K562 (cell line): ENCODE data around the gene FGF22. TPM values are rescaled to one million over a fixed set of nuclear protein-coding genes. Genes with fewer than 3 reads are reported as not detected.
A peak's percentile ranks its signal among the peaks of the same experiment; 100 is the strongest.

Experiments
- CEBPG ChIP-seq, 3 experiments: fragments of 200-800 bp in 1 of 3; sonication (Bioruptor generic) in 1 of 3; sonication (generic) in 1 of 3; formaldehyde crosslinking in 1 of 3; IDR thresholded peaks in 2 of 3; conservative IDR thresholded peaks in 1 of 3; 2 replicates each; pipeline versions ENCODE4 v1.6.1 to v1.8.0; 2016 to 2022; ENCODE audit warnings: missing compliant biosample characterization in 2 of 3, missing genetic modification characterization in 2 of 3, mild to moderate bottlenecking in 1 of 3, missing genetic modification reagents in 1 of 3
- COPS2 ChIP-seq: fragments of 450-650 bp; conservative IDR thresholded peaks from 2 replicates; pipeline ENCODE4 v1.6.1; 2016; ENCODE audit warnings: mild to moderate bottlenecking, moderate library complexity
- DNMT1 ChIP-seq: fragments of 450-650 bp; IDR thresholded peaks from 2 replicates; pipeline ENCODE4 v1.6.1; 2016; ENCODE audit warnings: antibody characterized with exemption, mild to moderate bottlenecking
- HDAC2 ChIP-seq: fragments of 450-650 bp; IDR thresholded peaks from 2 replicates; pipeline ENCODE4 v1.6.1; 2016; ENCODE audit warnings: mild to moderate bottlenecking
- IRF9 ChIP-seq: fragments of 450-650 bp; IDR thresholded peaks from 2 replicates; pipeline ENCODE4 v1.6.1; 2016; ENCODE audit warnings: missing biosample characterization, missing genetic modification characterization
- KAT7 ChIP-seq: sonication (generic); formaldehyde crosslinking; IDR thresholded peaks from 2 replicates; pipeline ENCODE4 v1.8.0; 2022; ENCODE audit warnings: missing genetic modification reagents, mild to moderate bottlenecking, borderline replicate concordance
- NR1H2 ChIP-seq: sonication (generic); formaldehyde crosslinking; IDR thresholded peaks from 2 replicates; pipeline ENCODE4 v1.4.0; 2020; ENCODE audit warnings: mild to moderate bottlenecking, missing genetic modification reagents
- RCOR1 ChIP-seq, 2 experiments: IDR thresholded peaks; 2 replicates each; pipeline ENCODE4 v1.6.1; 2012; ENCODE audit warnings: low read depth in 2 of 2, low read length in 2 of 2, borderline replicate concordance in 1 of 2, improper control_type of control experiment in 1 of 2
- SIN3B ChIP-seq: fragments of 450-650 bp; IDR thresholded peaks from 2 replicates; pipeline ENCODE4 v1.6.1; 2017; ENCODE audit warnings: low read depth, mild to moderate bottlenecking, moderate library complexity
- SMARCA5 ChIP-seq: fragments of 450-650 bp; IDR thresholded peaks from 2 replicates; pipeline ENCODE4 v1.6.1; 2016
- SMARCE1 ChIP-seq: fragments of 450-650 bp; IDR thresholded peaks from 2 replicates; pipeline ENCODE4 v1.7.1; 2016; ENCODE audit warnings: mild to moderate bottlenecking
- TBL1XR1 ChIP-seq, 2 experiments: IDR thresholded peaks; 2 replicates each; pipeline ENCODE4 v1.6.1; 2012; ENCODE audit warnings: improper control_type of control experiment in 2 of 2, low read length in 2 of 2, mild to moderate bottlenecking in 1 of 2
- ZC3H8 ChIP-seq: fragments of 450-650 bp; IDR thresholded peaks from 2 replicates; pipeline ENCODE4 v1.6.1; 2017
- ZNF316 ChIP-seq: fragments of 450-650 bp; IDR thresholded peaks from 2 replicates; pipeline ENCODE4 v1.6.1; 2016
- ZNF592 ChIP-seq: fragments of 450-650 bp; IDR thresholded peaks from 2 replicates; pipeline ENCODE4 v1.6.1; 2017; ENCODE audit warnings: antibody characterized with exemption, mild to moderate bottlenecking
- polyA plus RNA-seq, 8 experiments: library from polyadenylated mRNA; depleted of rRNA in 4 of 8; stranded (reverse) in 5 of 8; unstranded in 3 of 8; fragments of >200 nt; fragmentation: Nextera tagmentation in 2 of 8; fragmentation: Illumina TruSeq in 1 of 8; extraction: Ambion mirVana in 2 of 8; extraction: Trizol in 1 of 8; gene quantifications; 2 replicates each; pipeline versions ENCODE4 v1.2.1 to v1.2.3, GENCODE V29; 2011 to 2014; ENCODE audit warnings: inconsistent platforms in 1 of 8, missing spikeins in 1 of 8
- total RNA-seq, 7 experiments: library from RNA; depleted of rRNA in 6 of 7; stranded (reverse); fragments of >200 nt in 6 of 7; fragmentation: Illumina TruSeq in 2 of 7; extraction: Trizol in 2 of 7; gene quantifications; 2 replicates each; pipeline versions ENCODE4 v1.2.1 to v1.2.3, GENCODE V29; 2011 to 2021; ENCODE audit warnings: low replicate concordance in 1 of 7
- TF ChIP-seq, protein P1 (sequence below), 2 experiments: fragments of 450-650 bp; conservative IDR thresholded peaks; 2 replicates each; pipeline ENCODE4 v1.6.1; 2017; ENCODE audit warnings: mild to moderate bottlenecking in 2 of 2, moderate library complexity in 2 of 2
- TF ChIP-seq, protein P2 (sequence below): sonication (generic); formaldehyde crosslinking; IDR thresholded peaks from 2 replicates; pipeline ENCODE4 v1.8.0; 2022; ENCODE audit warnings: missing genetic modification reagents, mild to moderate bottlenecking, moderate library complexity, borderline replicate concordance
- TF ChIP-seq, protein P3 (sequence below): fragments of 250-450 bp; sonication (Bioruptor Pico); IDR thresholded peaks from 2 replicates; pipeline ENCODE4 v1.5.1; 2021; ENCODE audit warnings: mild to moderate bottlenecking

The FGF22 gene
- total and polyA plus RNA-seq, 9 of the 15 experiments (the other 6 are each of a cell fraction or from before 2014, with no cell fraction given) = 0.14 to 2.2 (median 0.86) TPM; not detected in 4

DNA sequence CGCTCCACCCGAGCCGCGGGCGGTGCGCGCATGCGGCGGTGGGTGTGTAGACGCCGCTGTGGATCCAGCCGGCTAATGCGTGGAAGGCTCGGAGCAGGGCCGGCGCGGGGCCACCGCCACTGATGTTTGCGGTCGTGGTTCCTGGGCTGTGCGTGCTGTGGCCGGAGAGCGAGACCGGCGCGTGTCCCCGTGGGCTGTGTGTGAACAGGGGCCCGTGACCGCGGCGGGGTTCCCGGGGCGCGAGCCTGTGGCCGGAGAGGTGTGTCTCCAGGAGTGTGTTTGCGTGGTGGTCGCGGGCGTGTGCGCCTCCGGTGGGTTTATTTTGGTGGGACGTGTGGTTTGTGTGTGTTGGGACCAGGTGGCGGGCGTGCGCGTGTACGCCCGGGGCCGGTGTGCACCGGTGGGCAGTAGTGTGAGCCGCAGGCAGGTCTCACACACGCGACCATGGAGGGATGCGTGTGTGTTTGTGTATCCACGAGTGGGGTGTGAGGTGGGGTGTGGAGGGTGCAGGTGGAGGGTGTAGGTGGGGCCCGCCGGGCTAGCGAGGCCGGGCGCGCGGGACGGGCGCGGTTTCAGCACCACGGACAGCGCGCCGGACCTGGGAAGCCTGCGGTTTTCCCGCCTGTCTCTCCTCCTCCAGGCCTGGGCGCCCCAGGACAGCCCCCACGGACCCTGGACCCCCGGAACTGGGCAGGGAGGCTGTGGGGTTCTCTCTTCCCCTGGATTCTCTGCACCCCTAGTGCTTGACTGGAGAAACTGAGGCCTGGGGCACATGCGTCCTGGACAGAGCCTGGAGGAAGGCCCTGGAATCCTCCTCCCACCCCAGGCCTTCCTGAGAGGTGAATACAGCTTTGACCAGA lies 48.4 kb upstream of the FGF22 start (continued):
- TF ChIP-seq CEBPG (CRISPR knock-in tag; IDR thresholded peaks at IDR 0.05) (no peak), CEBPG (tag; conservative IDR thresholded peaks at IDR 0.05 in 1 of 2, IDR thresholded peaks at IDR 0.05 in 1 of 2) (no peak), ZC3H8 (no peak), IRF9 (tag) (no peak), TBL1XR1 (IDR thresholded peaks at IDR 0.05; ENCODE audit: low read length in 2 of 2) (no peak), ZNF316 (no peak), ZNF592 (no peak), COPS2 (no peak), SMARCA5 (no peak), SMARCE1 (no peak; the same call in 1 of the 2 replicates), DNMT1 (no peak), KAT7 (no peak), HDAC2 (peak; percentile 73; the same call in 1 of the 2 replicates), NR1H2 (CRISPR knock-in tag) (no peak), SIN3B (no peak), RCOR1 (IDR thresholded peaks at IDR 0.05; ENCODE audit: borderline replicate concordance in 1 of 2, low read depth in 2 of 2, low read length in 2 of 2) (peak in 1 of 2 experiments; percentile 7; a peak in 1 of 4 replicates)
- TF ChIP-seq, protein P1, sequence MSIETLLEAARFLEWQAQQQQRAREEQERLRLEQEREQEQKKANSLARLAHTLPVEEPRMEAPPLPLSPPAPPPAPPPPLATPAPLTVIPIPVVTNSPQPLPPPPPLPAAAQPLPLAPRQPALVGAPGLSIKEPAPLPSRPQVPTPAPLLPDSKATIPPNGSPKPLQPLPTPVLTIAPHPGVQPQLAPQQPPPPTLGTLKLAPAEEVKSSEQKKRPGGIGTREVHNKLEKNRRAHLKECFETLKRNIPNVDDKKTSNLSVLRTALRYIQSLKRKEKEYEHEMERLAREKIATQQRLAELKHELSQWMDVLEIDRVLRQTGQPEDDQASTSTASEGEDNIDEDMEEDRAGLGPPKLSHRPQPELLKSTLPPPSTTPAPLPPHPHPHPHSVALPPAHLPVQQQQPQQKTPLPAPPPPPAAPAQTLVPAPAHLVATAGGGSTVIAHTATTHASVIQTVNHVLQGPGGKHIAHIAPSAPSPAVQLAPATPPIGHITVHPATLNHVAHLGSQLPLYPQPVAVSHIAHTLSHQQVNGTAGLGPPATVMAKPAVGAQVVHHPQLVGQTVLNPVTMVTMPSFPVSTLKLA (conservative IDR thresholded peaks at IDR 0.05) = peak in 1 of 2 experiments; percentile 77; a peak in 2 of 4 replicates
- TF ChIP-seq, protein P2, sequence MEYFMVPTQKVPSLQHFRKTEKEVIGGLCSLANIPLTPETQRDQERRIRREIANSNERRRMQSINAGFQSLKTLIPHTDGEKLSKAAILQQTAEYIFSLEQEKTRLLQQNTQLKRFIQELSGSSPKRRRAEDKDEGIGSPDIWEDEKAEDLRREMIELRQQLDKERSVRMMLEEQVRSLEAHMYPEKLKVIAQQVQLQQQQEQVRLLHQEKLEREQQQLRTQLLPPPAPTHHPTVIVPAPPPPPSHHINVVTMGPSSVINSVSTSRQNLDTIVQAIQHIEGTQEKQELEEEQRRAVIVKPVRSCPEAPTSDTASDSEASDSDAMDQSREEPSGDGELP (CRISPR knock-in tag) = peak; percentile 57
- TF ChIP-seq, protein P3, sequence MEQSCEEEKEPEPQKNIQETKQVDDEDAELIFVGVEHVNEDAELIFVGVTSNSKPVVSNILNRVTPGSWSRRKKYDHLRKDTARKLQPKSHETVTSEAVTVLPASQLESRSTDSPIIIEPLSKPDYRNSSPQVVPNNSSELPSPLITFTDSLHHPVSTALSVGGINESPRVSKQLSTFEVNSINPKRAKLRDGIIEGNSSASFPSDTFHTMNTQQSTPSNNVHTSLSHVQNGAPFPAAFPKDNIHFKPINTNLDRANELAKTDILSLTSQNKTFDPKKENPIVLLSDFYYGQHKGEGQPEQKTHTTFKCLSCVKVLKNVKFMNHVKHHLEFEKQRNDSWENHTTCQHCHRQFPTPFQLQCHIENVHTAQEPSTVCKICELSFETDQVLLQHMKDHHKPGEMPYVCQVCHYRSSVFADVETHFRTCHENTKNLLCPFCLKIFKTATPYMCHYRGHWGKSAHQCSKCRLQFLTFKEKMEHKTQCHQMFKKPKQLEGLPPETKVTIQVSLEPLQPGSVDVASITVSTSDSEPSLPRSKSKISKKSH = no peak
